Naive B cell (primary cell): Measurements from ENCODE around the gene MB. TPM values are rescaled to one million over a fixed set of nuclear protein-coding genes. Genes with fewer than 3 reads are reported as not detected.

Experiments
- ATAC-seq, 2 donors: fragments of 150-1000 bp; cut with Tn5 transposase; 2 replicates each; pipeline ENCODE4 v1.10.0; 2021; ENCODE audit warnings: low read depth in 2 of 2, mild to moderate bottlenecking in 2 of 2, moderate library complexity in 2 of 2
- DNase-seq: peaks from one replicate; pipeline ENCODE4 v3.0.0; 2022
- H3K27ac Mint-ChIP-seq, 6 donors: one replicate each; pipeline ENCODE4 v1.8.0; 2020 to 2022; ENCODE audit warnings: mild to moderate bottlenecking in 6 of 6, mixed read lengths in 6 of 6, moderate library complexity in 5 of 6, inconsistent platforms in 2 of 6
- H3K27me3 Mint-ChIP-seq, 3 donors: one replicate each; pipeline ENCODE4 v1.8.0; 2021 to 2022; ENCODE audit warnings: mixed read lengths in 3 of 3, mild to moderate bottlenecking in 1 of 3
- H3K36me3 Mint-ChIP-seq, 2 donors: one replicate each; pipeline ENCODE4 v1.8.0; 2020 to 2022; ENCODE audit warnings: mixed read lengths in 2 of 2, inconsistent platforms in 1 of 2, mild to moderate bottlenecking in 1 of 2
- H3K4me1 Mint-ChIP-seq, 3 donors: one replicate each; pipeline ENCODE4 v1.8.0; 2020 to 2022; ENCODE audit warnings: mixed read lengths in 3 of 3, inconsistent platforms in 1 of 3, mild to moderate bottlenecking in 1 of 3, moderate library complexity in 1 of 3
- H3K4me3 Mint-ChIP-seq, 8 donors: one replicate each; pipeline ENCODE4 v1.8.0; 2020 to 2022; ENCODE audit warnings: mild to moderate bottlenecking in 8 of 8, mixed read lengths in 8 of 8, moderate library complexity in 8 of 8, inconsistent platforms in 2 of 8
- H3K9me3 Mint-ChIP-seq, 7 donors: one replicate each; pipeline ENCODE4 v1.8.0; 2020 to 2022; ENCODE audit warnings: mixed read lengths in 7 of 7, mild to moderate bottlenecking in 5 of 7, inconsistent platforms in 2 of 7, moderate library complexity in 1 of 7
- polyA plus RNA-seq, 6 donors: library from polyadenylated mRNA; unstranded; fragments of 300-500 nt; fragmentation: Illumina TruSeq; gene quantifications; one replicate each; pipeline ENCODE4 v1.2.3, GENCODE V29; 2021; ENCODE audit warnings: low read depth in 6 of 6

MB gene
- polyA plus RNA-seq, 6 donors from 2014 or later, result not detected

GRCh38 chr22:35580351-35581022 lies 36.6 kb downstream of the MB start:
- Mint-ChIP-seq H3K4me1 (peaks cover 5 to 6% (median 5%) of the 10 kb centered on the region in 3 donors), H3K9me3 (peaks cover 0 to 6% (median 0%) of the 10 kb centered on the region in 7 donors), H3K4me3 (no peak overlapping the region), H3K27me3 (peaks cover 0 to 17% (median 15%) of the 10 kb centered on the region in 3 donors), H3K27ac (no peak overlapping the region), H3K36me3 (no peaks in the 10 kb centered on the region)
- ATAC-seq (no peak), DNase-seq (no peak)

- H3K9me3 Mint-ChIP-seq, result peaks cover 0 to 6% (median 0%) of the 10 kb centered on the region in 7 donors
- H3K4me1 Mint-ChIP-seq, result peaks cover 5 to 6% (median 5%) of the 10 kb centered on the region in 3 donors
- peaks cover 0 to 23% (median 15%) of the 10 kb centered on the region in 3 donors for H3K27me3 Mint-ChIP-seq
- ATAC-seq (no peak), DNase-seq (no peak)
- H3K36me3 Mint-ChIP-seq, result no peaks in the 10 kb centered on the region
- H3K27ac Mint-ChIP-seq, result no peak overlapping the region
- H3K4me3 Mint-ChIP-seq, result no peak overlapping the region
These were observed 38.1 kb downstream of the MB start for GRCh38 chr22:35578836-35579575.

DNA sequence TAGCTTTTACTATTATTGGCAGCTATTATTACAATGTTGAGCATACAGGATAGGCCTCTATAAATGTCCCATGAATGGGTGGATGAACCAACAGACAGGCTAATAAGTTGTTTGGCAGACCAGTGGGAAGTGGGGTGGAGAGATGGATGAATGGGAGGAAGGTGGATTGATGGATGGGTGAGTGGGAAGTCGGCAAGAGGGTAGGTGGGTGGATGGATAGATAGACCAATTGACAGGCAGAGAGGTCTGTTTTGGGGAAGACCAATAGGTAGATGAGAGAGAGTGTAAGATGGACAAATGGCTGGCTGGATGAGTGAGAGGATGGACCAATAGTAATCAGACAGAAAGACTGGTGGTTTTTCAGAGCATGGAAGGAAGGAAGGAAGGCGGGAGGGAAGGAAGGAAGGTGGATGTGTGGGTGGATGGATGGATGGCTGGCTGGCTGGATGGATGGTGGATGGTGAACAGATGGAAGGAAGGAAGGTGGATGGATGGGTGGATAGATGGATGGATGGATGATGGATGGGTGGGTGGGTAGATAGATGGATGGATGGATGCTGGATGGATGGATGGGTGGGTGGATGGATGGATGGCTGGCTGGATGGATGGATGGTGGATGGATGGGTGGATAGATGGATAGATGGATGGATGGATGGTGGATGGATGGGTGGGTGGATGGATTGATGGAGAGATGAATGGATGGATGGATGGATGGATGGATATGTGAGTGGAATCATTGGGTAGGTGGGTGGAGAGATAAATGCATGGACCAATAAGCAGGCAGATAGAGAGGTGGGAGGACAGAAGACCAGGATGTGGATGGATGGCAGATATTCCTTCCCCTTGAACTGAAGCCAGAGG lies 39.1 kb downstream of the MB start:
- Mint-ChIP-seq H3K4me1 (peaks cover 1 to 5% (median 2%) of the 10 kb centered on the region in 3 donors), H3K9me3 (peaks cover 0 to 6% (median 0%) of the 10 kb centered on the region in 7 donors), H3K27me3 (peaks cover 4 to 23% (median 11%) of the 10 kb centered on the region in 3 donors), H3K36me3 (no peaks in the 10 kb centered on the region), H3K4me3 (no peak overlapping the region), H3K27ac (no peak overlapping the region)
- DNase-seq (no peak), ATAC-seq (no peak)

- peaks cover 0 to 6% (median 0%) of the 10 kb centered on the region in 7 donors for H3K9me3 Mint-ChIP-seq
- H3K27me3 Mint-ChIP-seq, result peaks cover 4 to 23% (median 11%) of the 10 kb centered on the region in 3 donors
- no peak overlapping the region for H3K4me3 Mint-ChIP-seq
- H3K4me1 Mint-ChIP-seq, result peaks cover 0 to 5% (median 0%) of the 10 kb centered on the region in 3 donors
- no peaks in the 10 kb centered on the region for H3K36me3 Mint-ChIP-seq
- no peak for DNase-seq
- no peak overlapping the region for H3K27ac Mint-ChIP-seq
- ATAC-seq, result no peak
These were observed 40.5 kb downstream of the MB start for GRCh38 chr22:35576671-35577070.

DNA sequence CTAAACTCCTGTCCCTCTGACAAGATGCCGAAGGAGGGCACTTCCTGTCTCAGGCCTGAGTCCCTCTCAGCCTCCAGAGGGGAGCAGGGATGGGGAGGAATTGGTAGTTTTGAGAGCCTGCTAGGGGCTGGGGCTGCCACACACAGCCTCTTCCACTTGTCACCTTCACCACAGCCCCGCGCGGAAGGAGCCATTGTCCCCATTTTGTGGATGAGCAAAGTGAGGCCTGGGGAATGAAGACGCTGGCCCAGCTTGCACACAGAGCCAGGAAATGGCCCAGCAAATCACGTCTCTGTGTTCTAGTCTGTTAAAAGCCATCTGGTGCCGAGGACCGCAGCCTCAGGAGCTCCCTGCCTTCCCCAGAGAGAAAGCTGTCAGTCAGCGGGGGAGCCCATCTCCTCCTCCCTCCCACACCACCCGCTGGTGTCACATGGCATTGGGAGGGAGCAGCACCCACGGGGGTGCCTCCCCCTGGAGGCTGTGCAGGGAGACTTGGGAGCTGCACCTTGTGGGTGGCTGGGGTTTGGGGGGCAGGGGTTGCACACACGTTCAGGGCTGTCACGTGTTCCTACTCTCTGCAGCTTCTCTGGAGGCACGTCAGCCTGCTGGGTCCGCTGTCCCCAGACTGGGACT lies 41.9 kb downstream of the MB start:
- peaks cover 4 to 29% (median 11%) of the 10 kb centered on the region in 3 donors for H3K27me3 Mint-ChIP-seq
- peaks cover 0 to 6% (median 0%) of the 10 kb centered on the region in 7 donors for H3K9me3 Mint-ChIP-seq
- no peak overlapping the region for H3K27ac Mint-ChIP-seq
- H3K4me1 Mint-ChIP-seq, result peaks cover 0 to 5% (median 0%) of the 10 kb centered on the region in 3 donors
- peak in 1 of 2 donors; percentile 28 for ATAC-seq
- H3K36me3 Mint-ChIP-seq, result no peaks in the 10 kb centered on the region
- DNase-seq, result no peak
- H3K4me3 Mint-ChIP-seq, result peak overlapping the region in 1 of 8 donors; percentile 9

DNA sequence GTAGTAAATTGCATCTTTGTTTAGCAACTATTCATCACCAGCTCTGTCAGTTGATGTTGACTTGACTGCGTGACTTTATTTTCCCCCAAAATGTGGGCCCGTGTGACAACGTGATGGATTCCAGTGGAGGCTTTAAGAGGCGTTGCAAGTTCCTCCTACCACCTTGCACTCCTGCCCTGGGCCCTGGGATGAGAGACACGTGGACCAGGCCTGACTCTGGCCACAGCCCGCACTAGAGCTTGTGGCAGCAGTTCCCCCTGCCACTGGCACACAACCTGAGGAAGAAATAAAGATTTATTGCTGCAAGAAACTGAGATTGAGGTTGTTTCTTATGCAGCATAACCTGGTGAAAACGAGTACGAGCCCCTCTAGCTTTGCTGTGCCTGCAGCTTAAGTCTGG lies 44.6 kb downstream of the MB start:
- peaks cover 0 to under 1% (median 0%) of the 10 kb centered on the region in 3 donors for H3K4me1 Mint-ChIP-seq
- DNase-seq (no peak), ATAC-seq (no peak)
- H3K27ac Mint-ChIP-seq, result no peak overlapping the region
- H3K36me3 Mint-ChIP-seq, result no peaks in the 10 kb centered on the region
- no peak overlapping the region for H3K4me3 Mint-ChIP-seq
- H3K27me3 Mint-ChIP-seq, result peaks cover 16 to 35% (median 31%) of the 10 kb centered on the region in 3 donors
- no peaks in the 10 kb centered on the region for H3K9me3 Mint-ChIP-seq

GRCh38 chr22:35570686-35571194 lies 46.4 kb downstream of the MB start:
- Mint-ChIP-seq H3K9me3 (no peaks in the 10 kb centered on the region), H3K36me3 (no peaks in the 10 kb centered on the region), H3K27ac (no peak overlapping the region), H3K27me3 (peaks cover 16 to 38% (median 36%) of the 10 kb centered on the region in 3 donors), H3K4me1 (no peaks in the 10 kb centered on the region), H3K4me3 (no peak overlapping the region)
- DNase-seq (no peak), ATAC-seq (no peak)

- ATAC-seq (no peak), DNase-seq (no peak)
- Mint-ChIP-seq H3K4me1 (no peaks in the 10 kb centered on the region), H3K27me3 (peaks cover 21 to 46% (median 37%) of the 10 kb centered on the region in 3 donors), H3K9me3 (no peaks in the 10 kb centered on the region), H3K27ac (peak overlapping the region in 1 of 6 donors; percentile 22), H3K4me3 (peak overlapping the region in 1 of 8 donors; percentile 23), H3K36me3 (no peaks in the 10 kb centered on the region)
These were observed 47.2 kb downstream of the MB start for GRCh38 chr22:35569916-35570315.

GRCh38 chr22:35568751-35569739 lies 48.1 kb downstream of the MB start:
- Mint-ChIP-seq H3K27me3 (peaks cover 23 to 45% (median 43%) of the 10 kb centered on the region in 3 donors), H3K4me3 (no peak overlapping the region), H3K4me1 (no peaks in the 10 kb centered on the region), H3K36me3 (no peaks in the 10 kb centered on the region), H3K9me3 (no peaks in the 10 kb centered on the region), H3K27ac (peak overlapping the region in 1 of 6 donors; percentile 22)
- ATAC-seq, result no peak
- no peak for DNase-seq

- Mint-ChIP-seq H3K36me3 (no peaks in the 10 kb centered on the region), H3K27ac (no peak overlapping the region), H3K27me3 (peaks cover 25 to 52% (median 49%) of the 10 kb centered on the region in 3 donors)
These were observed 49.6 kb downstream of the MB start for GRCh38 chr22:35567351-35568141.

More at GRCh38 chr22:35567351-35568141, 49.6 kb downstream of the MB start:
- Mint-ChIP-seq H3K4me1 (peaks cover 0 to 4% (median 0%) of the 10 kb centered on the region in 3 donors), H3K9me3 (no peaks in the 10 kb centered on the region), H3K4me3 (no peak overlapping the region)
- DNase-seq (no peak), ATAC-seq (no peak)
